ENCODE measurements around the gene DGCR8. TPM values are rescaled to one million over a fixed set of nuclear protein-coding genes. Genes with fewer than 3 reads are reported as not detected.

DGCR8 gene
- total RNA-seq, 6 experiments from 2014 or later, result 19.8 to 24.5 (median 22.0) TPM

DNA sequence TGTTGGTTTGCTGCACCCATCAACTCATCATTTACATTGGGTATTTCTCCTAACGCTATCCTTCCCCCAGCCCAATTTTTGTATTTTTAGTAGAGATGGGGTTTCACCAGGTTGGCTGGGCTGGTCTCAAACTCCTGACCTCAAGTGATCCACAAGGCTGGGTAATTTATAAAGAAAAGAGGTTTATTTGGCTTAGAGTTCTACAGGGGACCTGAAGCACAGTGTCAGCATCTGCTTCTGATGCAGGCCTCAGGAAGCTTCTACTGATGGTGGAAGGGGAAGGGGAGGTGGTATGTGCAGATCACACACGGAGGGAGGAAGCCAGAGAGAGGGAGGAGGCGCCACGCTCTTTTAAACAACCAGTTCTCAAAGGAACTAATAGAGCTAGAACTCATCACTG, 33.3 kb upstream of the DGCR8 start:
- Mint-ChIP-seq H3K4me3 (no peak overlapping the region), H3K27ac (no peak overlapping the region), H3K36me3 (ENCODE audit: low read depth) (peaks cover 31% of the 10 kb centered on the region), H3K4me1 (ENCODE audit: low read depth) (no peaks in the 10 kb centered on the region), H3K9me3 (peaks cover 9% of the 10 kb centered on the region; the same call in 1 of the 2 replicates), H3K27me3 (ENCODE audit: insufficient read depth) (no peaks in the 10 kb centered on the region; the same call in 1 of the 2 replicates)
- TF ChIP-seq, protein P1, sequence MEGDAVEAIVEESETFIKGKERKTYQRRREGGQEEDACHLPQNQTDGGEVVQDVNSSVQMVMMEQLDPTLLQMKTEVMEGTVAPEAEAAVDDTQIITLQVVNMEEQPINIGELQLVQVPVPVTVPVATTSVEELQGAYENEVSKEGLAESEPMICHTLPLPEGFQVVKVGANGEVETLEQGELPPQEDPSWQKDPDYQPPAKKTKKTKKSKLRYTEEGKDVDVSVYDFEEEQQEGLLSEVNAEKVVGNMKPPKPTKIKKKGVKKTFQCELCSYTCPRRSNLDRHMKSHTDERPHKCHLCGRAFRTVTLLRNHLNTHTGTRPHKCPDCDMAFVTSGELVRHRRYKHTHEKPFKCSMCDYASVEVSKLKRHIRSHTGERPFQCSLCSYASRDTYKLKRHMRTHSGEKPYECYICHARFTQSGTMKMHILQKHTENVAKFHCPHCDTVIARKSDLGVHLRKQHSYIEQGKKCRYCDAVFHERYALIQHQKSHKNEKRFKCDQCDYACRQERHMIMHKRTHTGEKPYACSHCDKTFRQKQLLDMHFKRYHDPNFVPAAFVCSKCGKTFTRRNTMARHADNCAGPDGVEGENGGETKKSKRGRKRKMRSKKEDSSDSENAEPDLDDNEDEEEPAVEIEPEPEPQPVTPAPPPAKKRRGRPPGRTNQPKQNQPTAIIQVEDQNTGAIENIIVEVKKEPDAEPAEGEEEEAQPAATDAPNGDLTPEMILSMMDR (IDR thresholded peaks at IDR 0.05), result no peak
- DNase-seq, result no peak

DNA sequence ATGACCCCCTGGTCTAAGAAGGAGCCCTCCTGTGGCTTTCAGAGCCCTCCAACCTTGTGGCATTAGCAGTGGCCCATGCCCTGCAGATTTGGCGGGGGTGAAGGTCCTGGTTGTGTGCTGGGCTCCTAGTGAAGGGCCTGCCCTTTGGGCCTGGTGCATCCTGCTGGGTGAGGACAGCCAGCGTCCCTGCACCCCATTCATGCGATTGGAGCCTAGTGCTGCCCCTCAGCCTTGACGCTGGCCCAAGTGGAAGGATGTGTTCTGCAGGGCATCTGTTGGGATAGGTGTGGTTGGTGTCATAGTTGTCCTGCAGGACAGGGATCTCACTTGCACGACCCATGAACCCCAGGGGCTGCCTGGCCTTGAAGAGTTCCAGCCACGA, 28.1 kb upstream of the DGCR8 start:
- Mint-ChIP-seq H3K36me3 (ENCODE audit: low read depth) (peaks cover 21% of the 10 kb centered on the region), H3K9me3 (peaks cover 9% of the 10 kb centered on the region; the same call in 1 of the 2 replicates), H3K27ac (no peak overlapping the region), H3K27me3 (ENCODE audit: insufficient read depth) (peaks cover 3% of the 10 kb centered on the region), H3K4me3 (no peak overlapping the region), H3K4me1 (ENCODE audit: low read depth) (no peaks in the 10 kb centered on the region)
- no peak for DNase-seq
- TF ChIP-seq, protein P1 (IDR thresholded peaks at IDR 0.05), result no peak

DNA sequence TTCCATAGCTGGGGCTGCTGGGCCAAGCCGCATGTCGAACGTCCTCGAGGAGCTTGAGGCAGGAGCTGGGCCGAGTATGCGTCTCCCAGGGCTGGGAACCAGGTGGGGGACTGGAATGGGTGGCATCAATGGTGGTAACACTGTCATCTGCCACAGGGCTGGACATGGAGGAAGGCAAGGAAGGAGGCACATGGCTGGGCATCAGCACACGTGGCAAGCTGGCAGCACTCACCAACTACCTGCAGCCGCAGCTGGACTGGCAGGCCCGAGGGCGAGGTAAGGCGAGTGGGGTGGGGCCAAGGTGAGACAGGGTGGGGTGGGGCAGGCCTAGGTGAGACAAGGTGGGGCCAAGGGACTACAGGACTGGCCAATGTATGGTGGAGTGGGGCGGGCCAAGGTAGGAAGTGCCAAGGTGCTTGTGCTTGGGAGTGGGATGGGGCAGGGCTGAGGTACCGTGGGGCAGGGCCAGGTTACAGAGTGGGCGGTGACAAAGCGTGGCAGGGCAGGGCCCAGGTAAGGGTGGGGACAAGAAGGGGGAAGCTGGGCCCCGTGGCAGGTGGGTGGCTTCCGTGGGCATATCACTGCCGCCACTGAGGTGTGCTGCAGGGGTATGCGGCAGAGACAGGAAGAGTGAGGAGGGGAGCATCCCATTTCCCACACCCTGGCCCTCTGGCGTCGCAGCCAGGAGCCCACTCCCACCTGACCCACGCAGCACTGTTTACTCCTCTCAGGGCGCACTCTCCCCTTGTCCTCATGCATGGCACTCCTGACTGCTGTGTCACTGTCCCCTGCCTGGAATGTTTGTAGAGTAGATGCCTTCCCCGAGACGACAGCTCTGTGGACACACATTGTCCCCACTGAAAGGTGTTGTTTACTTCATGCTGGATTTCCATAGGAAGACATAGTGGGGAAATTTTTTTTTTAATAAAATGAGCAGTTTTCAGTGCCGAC, 27.5 kb upstream of the DGCR8 start:
- peaks cover 17% of the 10 kb centered on the region for H3K36me3 Mint-ChIP-seq (ENCODE audit: low read depth)
- H3K27me3 Mint-ChIP-seq (ENCODE audit: insufficient read depth), result peaks cover 3% of the 10 kb centered on the region
- H3K27ac Mint-ChIP-seq, result no peak overlapping the region
- DNase-seq, result no peak
- peaks cover 9% of the 10 kb centered on the region; the same call in 1 of the 2 replicates for H3K9me3 Mint-ChIP-seq
- no peaks in the 10 kb centered on the region for H3K4me1 Mint-ChIP-seq (ENCODE audit: low read depth)
- TF ChIP-seq, protein P1 (IDR thresholded peaks at IDR 0.05), result no peak
- H3K4me3 Mint-ChIP-seq, result no peak overlapping the region

DNA sequence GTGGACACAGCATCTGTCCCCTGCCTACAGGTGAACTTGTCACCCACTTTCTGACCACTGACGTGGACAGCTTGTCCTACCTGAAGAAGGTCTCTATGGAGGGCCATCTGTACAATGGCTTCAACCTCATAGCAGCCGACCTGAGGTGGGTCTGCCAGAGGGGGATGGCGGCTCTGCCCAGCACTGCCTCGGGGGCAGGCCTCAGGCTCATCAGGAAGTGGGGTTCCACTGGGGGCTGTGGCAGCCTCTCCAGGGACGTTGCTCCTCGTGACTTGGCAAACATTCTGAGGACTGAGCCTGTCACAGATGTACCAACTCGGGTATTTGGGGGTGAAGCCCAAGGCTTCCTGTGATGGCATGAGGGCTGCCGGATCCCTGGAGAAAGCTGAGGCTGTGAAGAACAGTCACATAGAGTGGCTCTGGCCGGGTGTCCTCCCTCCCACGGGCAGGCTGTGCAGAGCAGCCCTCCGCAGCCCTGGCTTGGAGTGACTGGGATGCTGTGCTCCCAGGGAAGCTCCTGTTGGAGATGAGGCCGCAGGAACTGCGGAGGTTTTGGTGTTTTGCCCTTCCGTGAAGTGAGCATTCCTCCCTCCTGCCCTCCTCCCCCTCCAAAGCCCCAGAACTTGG, 26.5 kb upstream of the DGCR8 start:
- peaks cover 3% of the 10 kb centered on the region for H3K27me3 Mint-ChIP-seq (ENCODE audit: insufficient read depth)

DNA sequence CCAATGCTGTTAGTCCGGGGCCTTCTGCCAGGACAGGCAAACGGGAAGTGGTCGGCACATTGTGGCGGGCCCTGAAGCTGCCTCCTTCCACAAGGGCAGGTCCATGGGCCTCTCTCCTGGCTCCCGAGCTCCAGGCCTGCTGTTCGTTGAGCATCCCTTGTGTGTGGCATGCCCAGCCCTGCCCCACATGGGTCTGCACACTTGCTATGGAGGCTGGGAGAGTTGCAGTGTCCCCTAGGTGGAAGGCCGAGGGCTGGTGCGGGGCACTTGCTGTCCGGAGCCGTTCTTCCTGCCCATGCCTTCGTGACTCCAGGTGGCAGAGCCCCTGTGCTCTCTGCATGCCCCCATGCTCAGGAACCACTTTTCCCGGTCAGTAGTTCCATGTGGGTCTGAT, 26.0 kb upstream of the DGCR8 start:
- TF ChIP-seq, protein P1 (IDR thresholded peaks at IDR 0.05), result no peak
- no peaks in the 10 kb centered on the region for H3K9me3 Mint-ChIP-seq

More for the DNA sequence above, 26.5 kb upstream of the DGCR8 start:
- Mint-ChIP-seq H3K27ac (no peak overlapping the region), H3K4me3 (no peak overlapping the region), H3K4me1 (ENCODE audit: low read depth) (no peaks in the 10 kb centered on the region), H3K36me3 (ENCODE audit: low read depth) (peaks cover 8% of the 10 kb centered on the region), H3K9me3 (no peaks in the 10 kb centered on the region)
- no peak for DNase-seq
- TF ChIP-seq, protein P1 (IDR thresholded peaks at IDR 0.05), result no peak

More for the DNA sequence above, 26.0 kb upstream of the DGCR8 start:
- H3K4me3 Mint-ChIP-seq, result no peak overlapping the region
- no peak for DNase-seq
- peaks cover 2% of the 10 kb centered on the region for H3K36me3 Mint-ChIP-seq (ENCODE audit: low read depth)
- no peaks in the 10 kb centered on the region for H3K4me1 Mint-ChIP-seq (ENCODE audit: low read depth)
- no peak overlapping the region for H3K27ac Mint-ChIP-seq
- H3K27me3 Mint-ChIP-seq (ENCODE audit: insufficient read depth), result peaks cover 3% of the 10 kb centered on the region

Data from HFFc6 (cell line).